Smooth muscle cell (in vitro differentiated cells): ENCODE results near the gene KLF16. TPM values are rescaled to one million over a fixed set of nuclear protein-coding genes. Genes with fewer than 3 reads are reported as not detected.
A peak's percentile ranks its signal among the peaks of the same experiment; 100 is the strongest.

ENCODE experiments used
- DNase-seq: peaks from one replicate; lab custom pipeline; 2025; ENCODE audit not compliant: unreplicated experiment; lab: John Stamatoyannopoulos, UW
- H2AFZ ChIP-seq: fragments of 200-600 bp; sonication (generic); 2 replicates; pipeline ENCODE4 v1.6.0; 2016; ENCODE audit warnings: antibody characterized with exemption, low read depth, mild to moderate bottlenecking
- H3F3A ChIP-seq: fragments of 200-600 bp; sonication (generic); 2 replicates; pipeline ENCODE4 v1.6.0; 2017; ENCODE audit warnings: antibody characterized with exemption, low read depth
- H3K27ac ChIP-seq: fragments of 200-600 bp; sonication (generic); 2 replicates; pipeline ENCODE4 v1.5.1; 2016; ENCODE audit warnings: low read depth, mild to moderate bottlenecking
- H3K27me3 ChIP-seq: fragments of 200-600 bp; sonication (generic); 2 replicates; pipeline ENCODE4 v1.6.1; 2016; ENCODE audit warnings: low read depth, mild to moderate bottlenecking
- H3K36me3 ChIP-seq: fragments of 200-600 bp; sonication (generic); 2 replicates; pipeline ENCODE4 v1.5.1; 2016; ENCODE audit warnings: low read depth
- H3K4me1 ChIP-seq: fragments of 200-600 bp; sonication (generic); 2 replicates; pipeline ENCODE4 v1.5.1; 2016; ENCODE audit warnings: low read depth
- H3K4me2 ChIP-seq: fragments of 200-600 bp; sonication (generic); 2 replicates; pipeline ENCODE4 v1.6.0; 2016; ENCODE audit warnings: mild to moderate bottlenecking
- H3K4me3 ChIP-seq: fragments of 200-600 bp; sonication (generic); 2 replicates; pipeline ENCODE4 v1.5.1; 2016; ENCODE audit warnings: mild to moderate bottlenecking
- H3K79me2 ChIP-seq: fragments of 200-600 bp; sonication (generic); 2 replicates; pipeline ENCODE4 v1.6.0; 2016; ENCODE audit warnings: low read depth, mild to moderate bottlenecking
- H3K9ac ChIP-seq: fragments of 200-600 bp; sonication (generic); 2 replicates; pipeline ENCODE4 v1.6.0; 2016; ENCODE audit warnings: low read depth
- H3K9me3 ChIP-seq: fragments of 200-600 bp; sonication (generic); replicated peaks from 2 replicates; pipeline ENCODE4 v1.5.1; 2016; ENCODE audit warnings: low read depth
- H4K20me1 ChIP-seq: fragments of 200-600 bp; sonication (generic); 2 replicates; pipeline ENCODE4 v1.6.0; 2016; ENCODE audit warnings: low read depth
- CTCF ChIP-seq: fragments of 200-600 bp; sonication (generic); IDR thresholded peaks from 2 replicates; pipeline ENCODE4 v1.5.1; 2017; ENCODE audit warnings: borderline replicate concordance, mild to moderate bottlenecking, antibody characterized with exemption; ENCODE audit not compliant: insufficient read depth, poor library complexity, severe bottlenecking
- WGBS: methylation state at CpG from one replicate; pipeline ENCODE4 v1.1.7; 2016; ENCODE audit warnings: low lambda C conversion rate; 5-methylcytosine and 5-hydroxymethylcytosine counted together
- polyA plus RNA-seq: library from polyadenylated mRNA; unstranded; fragments of >200 nt; fragmentation: Nextera tagmentation; extraction: Ambion mirVana; gene quantifications from 2 replicates; pipeline ENCODE4 v1.2.1, GENCODE V29; 2016
- total RNA-seq: library from RNA; depleted of rRNA; stranded (reverse); fragments of >200 nt; gene quantifications from 2 replicates; pipeline ENCODE4 v1.2.3, GENCODE V29; 2014

KLF16 gene
- total and polyA plus RNA-seq, 2 experiments from 2014 or later: 5.8 to 15.4 TPM

GRCh38 chr19:1839658-1840540, 23.5 kb downstream of the KLF16 start:
- Histone ChIP-seq H3K9ac (no peak overlapping the region), H2AFZ (no peak overlapping the region), H3K9me3 (no peaks in the 10 kb centered on the region), H3F3A (no peaks in the 10 kb centered on the region), H4K20me1 (peaks cover 100% of the 10 kb centered on the region), H3K79me2 (peaks cover 91% of the 10 kb centered on the region), H3K36me3 (no peaks in the 10 kb centered on the region), H3K4me3 (no peak overlapping the region), H3K4me2 (no peak overlapping the region), H3K27ac (no peak overlapping the region), H3K4me1 (no peaks in the 10 kb centered on the region), H3K27me3 (no peaks in the 10 kb centered on the region)
- TF ChIP-seq CTCF: no peak
- no peak for DNase-seq
- WGBS: 95% methylated on average over 20 of the region's 25 CpGs

- Histone ChIP-seq H2AFZ (no peak overlapping the region), H3K9me3 (no peaks in the 10 kb centered on the region), H3F3A (no peaks in the 10 kb centered on the region), H3K27me3 (no peaks in the 10 kb centered on the region), H3K79me2 (peaks cover 84% of the 10 kb centered on the region), H3K36me3 (no peaks in the 10 kb centered on the region), H3K4me2 (no peak overlapping the region), H3K4me1 (no peaks in the 10 kb centered on the region), H3K4me3 (no peak overlapping the region), H3K27ac (no peak overlapping the region), H4K20me1 (peaks cover 100% of the 10 kb centered on the region), H3K9ac (no peak overlapping the region)
- peak; percentile 12 for DNase-seq
- WGBS: 53% methylated on average over 22 of the region's 23 CpGs
- TF ChIP-seq CTCF: peak; percentile 97
Measured at GRCh38 chr19:1837625-1838105, 25.7 kb downstream of the KLF16 start.

GRCh38 chr19:1837222-1837565, 26.2 kb downstream of the KLF16 start:
- H3K27ac ChIP-seq: no peak overlapping the region
- H3K4me3 ChIP-seq: no peak overlapping the region
- no peaks in the 10 kb centered on the region for H3F3A ChIP-seq
- no peaks in the 10 kb centered on the region for H3K9me3 ChIP-seq
- DNase-seq: no peak
- no peaks in the 10 kb centered on the region for H3K36me3 ChIP-seq
- H4K20me1 ChIP-seq: peaks cover 100% of the 10 kb centered on the region
- WGBS: 80% methylated on average over 11 of the region's 11 CpGs
- no peaks in the 10 kb centered on the region for H3K4me1 ChIP-seq
- H2AFZ ChIP-seq: no peak overlapping the region
- H3K4me2 ChIP-seq: no peak overlapping the region
- peaks cover 80% of the 10 kb centered on the region for H3K79me2 ChIP-seq
- H3K9ac ChIP-seq: no peak overlapping the region
- no peak for TF ChIP-seq CTCF
- no peaks in the 10 kb centered on the region for H3K27me3 ChIP-seq
